Measurements from ENCODE around the gene DNAJC17.

Gene DNAJC17

GRCh38 chr15:40792394-40792793 lies 14.9 kb downstream of the DNAJC17 start:
- H3K36me3 ChIP-seq (ENCODE audit: control insufficient read depth, insufficient read depth, low read length) = no peaks in the 10 kb centered on the region
- no peaks in the 10 kb centered on the region for H3K9me3 ChIP-seq (ENCODE audit: control insufficient read depth, low read length)
- H3K27me3 ChIP-seq (ENCODE audit: control insufficient read depth, insufficient read depth, low read length, poor library complexity, severe bottlenecking) = no peaks in the 10 kb centered on the region
- H3K4me3 ChIP-seq (ENCODE audit: insufficient read depth, low read depth, low read length) = no peak overlapping the region
- H3K4me1 ChIP-seq (ENCODE audit: control insufficient read depth, insufficient read depth, low read length) = no peaks in the 10 kb centered on the region
- 90 to 94% methylated on average over 3 of the region's 3 CpGs for WGBS, 2 experiments
- no peak overlapping the region for H3K27ac ChIP-seq (ENCODE audit: insufficient read depth, low read depth, low read length, poor library complexity, severe bottlenecking)

- no peaks in the 10 kb centered on the region for H3K36me3 ChIP-seq (ENCODE audit: control insufficient read depth, insufficient read depth, low read length)
- H3K27me3 ChIP-seq (ENCODE audit: control insufficient read depth, insufficient read depth, low read length, poor library complexity, severe bottlenecking) = no peaks in the 10 kb centered on the region
- no peaks in the 10 kb centered on the region for H3K4me1 ChIP-seq (ENCODE audit: control insufficient read depth, insufficient read depth, low read length)
- no peak overlapping the region for H3K27ac ChIP-seq (ENCODE audit: insufficient read depth, low read depth, low read length, poor library complexity, severe bottlenecking)
- H3K4me3 ChIP-seq (ENCODE audit: insufficient read depth, low read depth, low read length) = no peak overlapping the region
- WGBS, 2 experiments = 94 to 100% methylated on average over 2 of the region's 3 CpGs
- no peaks in the 10 kb centered on the region for H3K9me3 ChIP-seq (ENCODE audit: control insufficient read depth, low read length)
Measured at GRCh38 chr15:40790718-40791117, 16.6 kb downstream of the DNAJC17 start.

- no peaks in the 10 kb centered on the region for H3K36me3 ChIP-seq (ENCODE audit: control insufficient read depth, insufficient read depth, low read length)
- no peaks in the 10 kb centered on the region for H3K27me3 ChIP-seq (ENCODE audit: control insufficient read depth, insufficient read depth, low read length, poor library complexity, severe bottlenecking)
- no peaks in the 10 kb centered on the region for H3K9me3 ChIP-seq (ENCODE audit: control insufficient read depth, low read length)
- WGBS, 2 experiments = 92 to 93% methylated on average over 7 to 8 of the region's 8 CpGs
- H3K27ac ChIP-seq (ENCODE audit: insufficient read depth, low read depth, low read length, poor library complexity, severe bottlenecking) = no peak overlapping the region
- no peaks in the 10 kb centered on the region for H3K4me1 ChIP-seq (ENCODE audit: control insufficient read depth, insufficient read depth, low read length)
- no peak overlapping the region for H3K4me3 ChIP-seq (ENCODE audit: insufficient read depth, low read depth, low read length)
Measured at GRCh38 chr15:40789999-40790398, 17.3 kb downstream of the DNAJC17 start.

- Histone ChIP-seq H3K9me3 (ENCODE audit: control insufficient read depth, low read length) (no peaks in the 10 kb centered on the region), H3K36me3 (ENCODE audit: control insufficient read depth, insufficient read depth, low read length) (no peaks in the 10 kb centered on the region), H3K27me3 (ENCODE audit: control insufficient read depth, insufficient read depth, low read length, poor library complexity, severe bottlenecking) (no peaks in the 10 kb centered on the region), H3K27ac (ENCODE audit: insufficient read depth, low read depth, low read length, poor library complexity, severe bottlenecking) (no peak overlapping the region), H3K4me3 (ENCODE audit: insufficient read depth, low read depth, low read length) (no peak overlapping the region), H3K4me1 (ENCODE audit: control insufficient read depth, insufficient read depth, low read length) (no peaks in the 10 kb centered on the region)
- WGBS, 2 experiments = 89 to 94% methylated on average over 5 of the region's 5 CpGs
Measured at GRCh38 chr15:40789119-40789518, 18.2 kb downstream of the DNAJC17 start.

GRCh38 chr15:40787991-40788390 lies 19.3 kb downstream of the DNAJC17 start:
- WGBS, 2 experiments = 73 to 80% methylated on average over 6 of the region's 6 CpGs
- Histone ChIP-seq H3K27me3 (ENCODE audit: control insufficient read depth, insufficient read depth, low read length, poor library complexity, severe bottlenecking) (no peaks in the 10 kb centered on the region), H3K9me3 (ENCODE audit: control insufficient read depth, low read length) (no peaks in the 10 kb centered on the region), H3K4me3 (ENCODE audit: insufficient read depth, low read depth, low read length) (no peak overlapping the region), H3K36me3 (ENCODE audit: control insufficient read depth, insufficient read depth, low read length) (no peaks in the 10 kb centered on the region), H3K27ac (ENCODE audit: insufficient read depth, low read depth, low read length, poor library complexity, severe bottlenecking) (no peak overlapping the region), H3K4me1 (ENCODE audit: control insufficient read depth, insufficient read depth, low read length) (no peaks in the 10 kb centered on the region)

GRCh38 chr15:40787344-40787841 lies 19.9 kb downstream of the DNAJC17 start:
- H3K4me1 ChIP-seq (ENCODE audit: control insufficient read depth, insufficient read depth, low read length) = no peaks in the 10 kb centered on the region
- H3K27ac ChIP-seq (ENCODE audit: insufficient read depth, low read depth, low read length, poor library complexity, severe bottlenecking) = no peak overlapping the region
- H3K9me3 ChIP-seq (ENCODE audit: control insufficient read depth, low read length) = no peaks in the 10 kb centered on the region
- H3K27me3 ChIP-seq (ENCODE audit: control insufficient read depth, insufficient read depth, low read length, poor library complexity, severe bottlenecking) = no peaks in the 10 kb centered on the region
- no peak overlapping the region for H3K4me3 ChIP-seq (ENCODE audit: insufficient read depth, low read depth, low read length)
- no peaks in the 10 kb centered on the region for H3K36me3 ChIP-seq (ENCODE audit: control insufficient read depth, insufficient read depth, low read length)
- WGBS, 2 experiments = 55 to 70% methylated on average over 4 of the region's 4 CpGs

GRCh38 chr15:40785814-40786213 lies 21.5 kb downstream of the DNAJC17 start:
- no peaks in the 10 kb centered on the region for H3K9me3 ChIP-seq (ENCODE audit: control insufficient read depth, low read length)
- H3K36me3 ChIP-seq (ENCODE audit: control insufficient read depth, insufficient read depth, low read length) = no peaks in the 10 kb centered on the region
- H3K27ac ChIP-seq (ENCODE audit: insufficient read depth, low read depth, low read length, poor library complexity, severe bottlenecking) = no peak overlapping the region
- no peak overlapping the region for H3K4me3 ChIP-seq (ENCODE audit: insufficient read depth, low read depth, low read length)
- H3K4me1 ChIP-seq (ENCODE audit: control insufficient read depth, insufficient read depth, low read length) = no peaks in the 10 kb centered on the region
- H3K27me3 ChIP-seq (ENCODE audit: control insufficient read depth, insufficient read depth, low read length, poor library complexity, severe bottlenecking) = no peaks in the 10 kb centered on the region
- 89 to 97% methylated on average over 1 to 2 of the region's 2 CpGs for WGBS, 2 experiments

- Histone ChIP-seq H3K27ac (ENCODE audit: insufficient read depth, low read depth, low read length, poor library complexity, severe bottlenecking) (no peak overlapping the region), H3K9me3 (ENCODE audit: control insufficient read depth, low read length) (no peaks in the 10 kb centered on the region), H3K36me3 (ENCODE audit: control insufficient read depth, insufficient read depth, low read length) (no peaks in the 10 kb centered on the region), H3K4me1 (ENCODE audit: control insufficient read depth, insufficient read depth, low read length) (no peaks in the 10 kb centered on the region), H3K4me3 (ENCODE audit: insufficient read depth, low read depth, low read length) (no peak overlapping the region), H3K27me3 (ENCODE audit: control insufficient read depth, insufficient read depth, low read length, poor library complexity, severe bottlenecking) (no peaks in the 10 kb centered on the region)
- WGBS, 2 experiments = 88 to 96% methylated on average over 2 of the region's 3 CpGs
Measured at GRCh38 chr15:40785164-40785563, 22.1 kb downstream of the DNAJC17 start.

GRCh38 chr15:40782609-40783227 lies 24.6 kb downstream of the DNAJC17 start:
- peak overlapping the region; percentile 6 for H3K27ac ChIP-seq (ENCODE audit: insufficient read depth, low read depth, low read length, poor library complexity, severe bottlenecking)
- no peaks in the 10 kb centered on the region for H3K4me1 ChIP-seq (ENCODE audit: control insufficient read depth, insufficient read depth, low read length)
- H3K4me3 ChIP-seq (ENCODE audit: insufficient read depth, low read depth, low read length) = no peak overlapping the region
- no peaks in the 10 kb centered on the region for H3K27me3 ChIP-seq (ENCODE audit: control insufficient read depth, insufficient read depth, low read length, poor library complexity, severe bottlenecking)
- H3K36me3 ChIP-seq (ENCODE audit: control insufficient read depth, insufficient read depth, low read length) = peaks cover 11% of the 10 kb centered on the region
- no peaks in the 10 kb centered on the region for H3K9me3 ChIP-seq (ENCODE audit: control insufficient read depth, low read length)
- WGBS, 2 experiments = 76 to 78% methylated on average over 8 of the region's 8 CpGs

GRCh38 chr15:40776537-40777141 lies 30.6 kb downstream of the DNAJC17 start:
- Histone ChIP-seq H3K4me3 (ENCODE audit: insufficient read depth, low read depth, low read length) (no peak overlapping the region), H3K9me3 (ENCODE audit: control insufficient read depth, low read length) (no peaks in the 10 kb centered on the region), H3K4me1 (ENCODE audit: control insufficient read depth, insufficient read depth, low read length) (no peaks in the 10 kb centered on the region), H3K27ac (ENCODE audit: insufficient read depth, low read depth, low read length, poor library complexity, severe bottlenecking) (no peak overlapping the region), H3K27me3 (ENCODE audit: control insufficient read depth, insufficient read depth, low read length, poor library complexity, severe bottlenecking) (no peaks in the 10 kb centered on the region), H3K36me3 (ENCODE audit: control insufficient read depth, insufficient read depth, low read length) (peaks cover 28% of the 10 kb centered on the region)
- 94% methylated on average over 11 of the region's 11 CpGs for whole genome bisulfite sequencing, 2 experiments

Measured in ectodermal cell (in vitro differentiated cells).